Chondrocyte (in vitro differentiated cells): ENCODE results near the gene STEAP4. TPM values are rescaled to one million over a fixed set of nuclear protein-coding genes. Genes with fewer than 3 reads are reported as not detected.

Experiments used
- DNase-seq: peaks from one replicate; pipeline ENCODE4 v3.0.0; 2021; ENCODE audit warnings: mixed read lengths, low spot score
- H3K27ac Mint-ChIP-seq: one replicate; pipeline ENCODE4 v1.8.0; 2021; ENCODE audit warnings: mild to moderate bottlenecking, moderate library complexity, mixed read lengths; ENCODE audit not compliant: unreplicated experiment
- H3K27me3 Mint-ChIP-seq: 2 replicates; pipeline ENCODE4 v1.8.0; 2021; ENCODE audit warnings: low read depth, mixed read lengths
- H3K36me3 Mint-ChIP-seq: 2 replicates; pipeline ENCODE4 v1.8.0; 2021; ENCODE audit warnings: low read depth, mixed read lengths
- H3K4me1 Mint-ChIP-seq: 2 replicates; pipeline ENCODE4 v1.8.0; 2021; ENCODE audit warnings: low read depth, mild to moderate bottlenecking, mixed read lengths
- H3K4me3 Mint-ChIP-seq: one replicate; pipeline ENCODE4 v1.8.0; 2021; ENCODE audit warnings: mild to moderate bottlenecking, moderate library complexity, mixed read lengths; ENCODE audit not compliant: unreplicated experiment
- H3K9me3 Mint-ChIP-seq: 2 replicates; pipeline ENCODE4 v1.8.0; 2021; ENCODE audit warnings: low read depth, mixed read lengths
- CTCF ChIP-seq: fragments of 200-600 bp; sonication (generic); IDR thresholded peaks from 2 replicates; pipeline ENCODE4 v1.5.0; 2021; ENCODE audit warnings: antibody characterized with exemption, mild to moderate bottlenecking, moderate library complexity
- total RNA-seq: library from RNA; stranded (reverse); gene quantifications from 3 replicates; pipeline ENCODE4 v1.2.1, GENCODE V29; 2021

STEAP4 gene
- total RNA-seq, 1 donor from 2014 or later, result not detected

GRCh38 chr7:88309819-88310218 lies 3.1 kb upstream of the STEAP4 start:
- H3K27me3 Mint-ChIP-seq, result peaks cover 16% of the 10 kb centered on the region
- H3K27ac Mint-ChIP-seq, result no peak overlapping the region

DNA sequence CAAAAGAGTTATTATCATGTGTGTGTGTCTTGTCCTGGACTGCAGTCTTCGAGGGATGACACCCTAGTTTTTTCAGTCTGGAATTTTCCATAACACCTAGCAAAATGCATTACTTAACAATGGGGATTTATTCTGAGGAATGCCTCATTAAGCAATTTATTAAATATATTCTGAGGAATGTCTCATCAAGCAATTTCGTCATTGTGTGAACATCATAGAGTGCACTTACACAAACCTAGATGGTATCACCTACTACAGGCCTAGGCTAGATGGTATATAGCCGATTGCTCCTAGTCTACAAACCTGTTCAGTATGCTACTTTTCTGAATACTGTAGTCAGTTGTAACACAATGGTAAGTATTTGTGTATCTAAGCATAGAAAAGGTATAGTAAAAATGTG lies 1.1 kb upstream of the STEAP4 start:
- Mint-ChIP-seq H3K27ac (no peak overlapping the region), H3K36me3 (no peaks in the 10 kb centered on the region), H3K27me3 (peaks cover 18% of the 10 kb centered on the region), H3K4me1 (peaks cover 23% of the 10 kb centered on the region), H3K4me3 (no peak overlapping the region), H3K9me3 (no peaks in the 10 kb centered on the region)
- no peak for DNase-seq
- no peak for TF ChIP-seq CTCF

More at GRCh38 chr7:88309819-88310218, 3.1 kb upstream of the STEAP4 start:
- peaks cover 22% of the 10 kb centered on the region for H3K4me1 Mint-ChIP-seq
- no peak for DNase-seq
- no peaks in the 10 kb centered on the region for H3K9me3 Mint-ChIP-seq
- TF ChIP-seq CTCF, result no peak
- H3K4me3 Mint-ChIP-seq, result no peak overlapping the region
- H3K36me3 Mint-ChIP-seq, result no peaks in the 10 kb centered on the region

DNA sequence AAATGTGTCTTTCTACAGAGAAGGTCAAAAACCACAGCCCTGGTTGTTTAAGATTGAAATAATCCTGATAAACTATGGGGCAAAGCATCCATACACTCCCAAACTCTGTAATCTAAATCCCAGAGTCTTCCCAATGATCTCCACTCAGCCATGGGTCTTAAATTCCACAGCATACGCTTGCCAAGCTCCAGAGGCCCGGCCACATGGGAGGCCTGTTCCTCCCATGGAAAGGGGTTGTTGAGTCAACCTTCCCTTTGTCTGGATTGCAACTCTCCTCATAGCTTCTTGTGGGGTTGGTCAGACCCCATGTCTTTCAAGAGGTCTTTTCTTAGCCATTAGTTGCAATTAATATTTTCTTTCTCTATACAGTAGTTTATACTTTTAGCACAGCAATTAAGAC lies 718 bp upstream of the STEAP4 start:
- no peaks in the 10 kb centered on the region for H3K36me3 Mint-ChIP-seq
- no peaks in the 10 kb centered on the region for H3K9me3 Mint-ChIP-seq
- H3K4me3 Mint-ChIP-seq, result no peak overlapping the region
- DNase-seq, result no peak
- H3K27ac Mint-ChIP-seq, result no peak overlapping the region
- TF ChIP-seq CTCF, result no peak
- peaks cover 22% of the 10 kb centered on the region for H3K4me1 Mint-ChIP-seq
- peaks cover 18% of the 10 kb centered on the region for H3K27me3 Mint-ChIP-seq

DNA sequence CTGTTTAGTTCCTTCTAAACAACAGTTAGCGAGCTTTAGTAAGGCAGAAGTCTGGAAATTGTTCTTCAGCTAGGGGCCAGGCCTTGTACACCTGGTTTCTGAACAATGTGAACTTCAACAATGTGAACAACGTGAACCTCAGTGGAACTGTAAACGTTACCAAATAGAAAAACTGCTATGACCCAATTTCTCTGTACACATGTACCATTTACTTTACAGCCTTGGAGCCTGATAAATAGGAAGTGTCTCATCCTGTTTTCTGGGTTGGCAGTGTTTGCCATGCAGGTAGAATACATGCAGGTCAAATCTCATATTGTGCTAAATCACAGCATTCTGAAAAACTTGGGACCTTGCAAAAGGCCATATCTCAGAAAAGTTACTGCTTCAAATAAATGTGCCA lies 1.6 kb downstream of the STEAP4 start:
- H3K4me1 Mint-ChIP-seq, result peaks cover 19% of the 10 kb centered on the region
- H3K9me3 Mint-ChIP-seq, result no peaks in the 10 kb centered on the region
- no peak for TF ChIP-seq CTCF

DNA sequence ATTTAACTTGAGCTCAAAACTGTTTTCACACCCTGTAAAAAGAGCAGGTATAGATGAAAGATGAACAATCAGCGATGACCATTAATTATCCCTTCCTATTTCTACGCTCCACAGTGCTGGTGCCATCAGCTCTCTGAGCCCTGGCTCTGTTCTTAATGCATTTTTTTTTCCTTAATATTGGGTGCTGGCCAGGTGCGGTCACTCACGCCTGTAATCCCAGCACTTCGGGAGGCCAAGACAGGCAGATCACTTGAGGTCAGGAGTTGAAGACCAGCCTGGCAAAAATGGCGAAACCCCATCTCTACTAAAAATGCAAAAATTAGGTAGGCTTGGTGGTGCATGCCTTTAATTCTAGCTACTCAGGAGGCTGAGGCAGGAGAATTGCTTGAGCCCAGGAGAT lies 4.2 kb downstream of the STEAP4 start:
- no peak for DNase-seq
- Mint-ChIP-seq H3K27ac (no peak overlapping the region), H3K27me3 (peaks cover 19% of the 10 kb centered on the region), H3K36me3 (no peaks in the 10 kb centered on the region), H3K4me3 (no peak overlapping the region), H3K4me1 (peaks cover 17% of the 10 kb centered on the region), H3K9me3 (no peaks in the 10 kb centered on the region)
- no peak for TF ChIP-seq CTCF

More for the DNA sequence above, 1.6 kb downstream of the STEAP4 start:
- Mint-ChIP-seq H3K27me3 (peaks cover 18% of the 10 kb centered on the region), H3K36me3 (no peaks in the 10 kb centered on the region), H3K4me3 (no peak overlapping the region), H3K27ac (no peak overlapping the region)
- DNase-seq, result no peak
